Measurements from ENCODE around the gene ADAM12.

DNA sequence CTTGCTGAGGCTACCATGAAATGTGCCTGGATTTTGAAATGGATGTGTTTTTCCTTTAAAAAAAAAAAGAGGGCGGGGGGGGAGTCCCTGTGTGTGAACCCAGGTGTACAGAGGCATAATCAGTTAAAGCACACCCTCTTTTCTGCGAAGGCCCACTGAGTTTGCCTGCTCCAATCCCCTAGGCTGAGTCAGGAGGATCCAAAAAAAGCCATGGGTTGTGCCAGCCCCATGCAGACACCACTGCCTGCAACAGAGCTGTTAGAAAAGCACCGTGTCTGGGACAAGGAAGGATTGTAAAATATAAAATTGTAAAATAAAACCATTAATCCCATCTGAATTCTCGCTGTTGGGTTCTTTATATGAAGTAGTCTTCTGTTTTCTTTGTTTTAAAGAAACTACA is 217.9 kb downstream of the ADAM12 start:
- TF ChIP-seq, protein P1, sequence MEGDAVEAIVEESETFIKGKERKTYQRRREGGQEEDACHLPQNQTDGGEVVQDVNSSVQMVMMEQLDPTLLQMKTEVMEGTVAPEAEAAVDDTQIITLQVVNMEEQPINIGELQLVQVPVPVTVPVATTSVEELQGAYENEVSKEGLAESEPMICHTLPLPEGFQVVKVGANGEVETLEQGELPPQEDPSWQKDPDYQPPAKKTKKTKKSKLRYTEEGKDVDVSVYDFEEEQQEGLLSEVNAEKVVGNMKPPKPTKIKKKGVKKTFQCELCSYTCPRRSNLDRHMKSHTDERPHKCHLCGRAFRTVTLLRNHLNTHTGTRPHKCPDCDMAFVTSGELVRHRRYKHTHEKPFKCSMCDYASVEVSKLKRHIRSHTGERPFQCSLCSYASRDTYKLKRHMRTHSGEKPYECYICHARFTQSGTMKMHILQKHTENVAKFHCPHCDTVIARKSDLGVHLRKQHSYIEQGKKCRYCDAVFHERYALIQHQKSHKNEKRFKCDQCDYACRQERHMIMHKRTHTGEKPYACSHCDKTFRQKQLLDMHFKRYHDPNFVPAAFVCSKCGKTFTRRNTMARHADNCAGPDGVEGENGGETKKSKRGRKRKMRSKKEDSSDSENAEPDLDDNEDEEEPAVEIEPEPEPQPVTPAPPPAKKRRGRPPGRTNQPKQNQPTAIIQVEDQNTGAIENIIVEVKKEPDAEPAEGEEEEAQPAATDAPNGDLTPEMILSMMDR (IDR thresholded peaks at IDR 0.05; ENCODE audit: low read depth, low read length, missing input control), result no peak
- TF ChIP-seq, protein P2, sequence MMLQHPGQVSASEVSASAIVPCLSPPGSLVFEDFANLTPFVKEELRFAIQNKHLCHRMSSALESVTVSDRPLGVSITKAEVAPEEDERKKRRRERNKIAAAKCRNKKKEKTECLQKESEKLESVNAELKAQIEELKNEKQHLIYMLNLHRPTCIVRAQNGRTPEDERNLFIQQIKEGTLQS (IDR thresholded peaks at IDR 0.05), result no peak
- TF ChIP-seq EGR1 (IDR thresholded peaks at IDR 0.05; ENCODE audit: low read depth in 2 of 2), result no peak
- TF ChIP-seq SP1 (IDR thresholded peaks at IDR 0.05), result no peak
- TF ChIP-seq, protein P3, sequence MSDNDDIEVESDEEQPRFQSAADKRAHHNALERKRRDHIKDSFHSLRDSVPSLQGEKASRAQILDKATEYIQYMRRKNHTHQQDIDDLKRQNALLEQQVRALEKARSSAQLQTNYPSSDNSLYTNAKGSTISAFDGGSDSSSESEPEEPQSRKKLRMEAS (IDR thresholded peaks at IDR 0.05), result no peak

Measured in liver (tissue), 3 donors.